ENCODE data around the gene PTPN6. TPM values are rescaled to one million over a fixed set of nuclear protein-coding genes. Genes with fewer than 3 reads are reported as not detected.

The PTPN6 gene
- total RNA-seq, 2 experiments from 2014 or later = 349 to 370 TPM

DNA sequence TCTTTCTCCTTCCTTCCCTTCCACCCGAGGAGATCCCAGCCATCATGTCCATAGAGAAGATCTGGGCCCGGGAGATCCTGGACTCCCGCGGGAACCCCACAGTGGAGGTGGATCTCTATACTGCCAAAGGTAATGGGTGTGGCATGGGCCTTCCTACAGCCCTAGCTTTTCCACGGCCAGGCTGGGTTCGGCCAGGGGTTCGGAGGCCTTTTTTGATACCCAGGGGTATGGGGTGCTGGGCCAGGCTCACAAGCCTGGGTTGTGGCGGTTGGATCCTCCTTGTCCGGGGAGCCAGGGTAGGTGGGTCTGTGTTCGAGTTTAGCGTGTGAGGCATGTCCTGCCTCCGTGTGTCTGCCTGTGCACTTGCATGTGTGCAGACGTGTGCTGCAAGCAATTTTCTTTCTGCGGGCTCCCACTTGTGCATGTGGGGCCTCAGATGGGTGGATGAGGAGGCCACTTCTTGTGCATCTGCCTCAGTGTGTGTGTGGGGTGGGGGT, 35.3 kb upstream of the PTPN6 start:
- Mint-ChIP-seq H3K27me3 (no peaks in the 10 kb centered on the region), H3K36me3 (peaks cover 32% of the 10 kb centered on the region), H3K4me3 (peak overlapping the region; percentile 100), H3K9me3 (no peaks in the 10 kb centered on the region), H3K27ac (peak overlapping the region; percentile 45), H3K4me1 (peaks cover 41% of the 10 kb centered on the region)
- POLR2A ChIA-PET = interaction anchor here (3.7 to 3.9 kb wide), 2 partner anchors 22 to 43 kb away, joined by 17 to 26 read pairs; partner anchors contain the start of gene SPSB2
- ATAC-seq (ENCODE audit: low read depth) (no peak), DNase-seq (no peak)

DNA sequence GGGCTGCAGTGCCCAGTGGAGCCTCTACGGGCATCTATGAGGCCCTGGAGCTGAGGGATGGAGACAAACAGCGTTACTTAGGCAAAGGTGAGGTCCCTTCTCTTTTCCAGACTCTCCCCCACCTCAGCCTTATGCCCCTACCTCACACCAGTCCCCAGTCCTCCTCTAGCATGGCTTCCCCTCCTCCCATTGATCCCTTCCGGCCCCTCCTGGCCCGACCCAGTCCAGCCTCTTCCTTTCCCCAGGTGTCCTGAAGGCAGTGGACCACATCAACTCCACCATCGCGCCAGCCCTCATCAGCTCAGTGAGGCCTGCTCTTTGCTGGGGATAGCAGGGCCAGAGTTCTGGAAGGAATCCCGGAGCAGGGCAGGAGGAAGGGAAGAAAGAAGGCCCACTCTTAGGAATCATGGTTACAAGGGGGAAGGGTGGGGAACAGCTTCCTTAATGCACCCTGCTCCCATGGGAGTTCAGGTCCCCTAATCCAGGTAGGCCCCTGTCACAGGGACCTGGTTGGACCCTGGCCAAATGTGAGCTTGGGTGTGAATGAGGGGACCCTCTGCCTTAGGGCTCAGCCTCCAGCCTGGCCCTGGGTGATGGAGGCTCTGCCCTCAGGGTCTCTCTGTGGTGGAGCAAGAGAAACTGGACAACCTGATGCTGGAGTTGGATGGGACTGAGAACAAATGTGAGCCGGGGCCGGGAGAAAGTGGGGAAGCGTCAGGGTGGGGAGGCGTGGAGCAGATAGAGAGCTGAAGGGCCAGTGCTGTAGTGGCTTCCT, 34.5 kb upstream of the PTPN6 start:
- H3K36me3 Mint-ChIP-seq = peaks cover 32% of the 10 kb centered on the region
- H3K27me3 Mint-ChIP-seq = no peaks in the 10 kb centered on the region
- DNase-seq = no peak
- H3K9me3 Mint-ChIP-seq = no peaks in the 10 kb centered on the region
- H3K4me3 Mint-ChIP-seq = peak overlapping the region; percentile 100
- POLR2A ChIA-PET = interaction anchor here (1.3 to 3.7 kb wide), 2 partner anchors 28 to 44 kb away, joined by 5 to 17 read pairs; partner anchors contain the start of genes C12orf57, RNU7-1 and SPSB2
- peak overlapping the region; percentile 24 for H3K27ac Mint-ChIP-seq
- peaks cover 43% of the 10 kb centered on the region for H3K4me1 Mint-ChIP-seq
- no peak for ATAC-seq (ENCODE audit: low read depth)

DNA sequence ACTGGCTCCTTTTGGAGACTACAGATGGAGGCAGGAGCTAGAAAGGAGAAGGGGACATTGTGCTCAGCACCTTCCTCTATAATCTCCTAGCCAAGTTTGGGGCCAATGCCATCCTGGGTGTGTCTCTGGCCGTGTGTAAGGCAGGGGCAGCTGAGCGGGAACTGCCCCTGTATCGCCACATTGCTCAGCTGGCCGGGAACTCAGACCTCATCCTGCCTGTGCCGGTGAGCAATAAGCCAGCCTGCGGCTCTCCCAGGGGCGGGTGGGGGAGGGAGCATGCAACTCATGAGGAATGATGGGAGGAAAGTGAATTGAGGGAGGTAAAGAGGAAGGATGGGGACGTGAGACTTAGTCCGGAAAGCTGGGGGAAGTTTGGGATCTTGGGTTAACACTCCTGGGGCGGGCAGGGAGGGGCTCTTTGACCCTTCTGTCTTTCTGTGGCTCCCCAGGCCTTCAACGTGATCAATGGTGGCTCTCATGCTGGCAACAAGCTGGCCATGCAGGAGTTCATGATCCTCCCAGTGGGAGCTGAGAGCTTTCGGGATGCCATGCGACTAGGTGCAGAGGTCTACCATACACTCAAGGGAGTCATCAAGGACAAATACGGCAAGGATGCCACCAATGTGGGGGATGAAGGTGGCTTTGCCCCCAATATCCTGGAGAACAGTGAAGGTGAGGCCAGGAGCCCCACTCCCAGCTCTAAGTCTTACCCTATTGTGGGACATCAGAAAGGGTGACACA, 33.5 kb upstream of the PTPN6 start:
- POLR2A ChIA-PET = interaction anchor here (1.3 kb wide), 1 partner anchor 27 kb away, joined by 5 read pairs; the partner anchor contains the start of genes C12orf57 and RNU7-1
- peaks cover 34% of the 10 kb centered on the region for H3K36me3 Mint-ChIP-seq

DNA sequence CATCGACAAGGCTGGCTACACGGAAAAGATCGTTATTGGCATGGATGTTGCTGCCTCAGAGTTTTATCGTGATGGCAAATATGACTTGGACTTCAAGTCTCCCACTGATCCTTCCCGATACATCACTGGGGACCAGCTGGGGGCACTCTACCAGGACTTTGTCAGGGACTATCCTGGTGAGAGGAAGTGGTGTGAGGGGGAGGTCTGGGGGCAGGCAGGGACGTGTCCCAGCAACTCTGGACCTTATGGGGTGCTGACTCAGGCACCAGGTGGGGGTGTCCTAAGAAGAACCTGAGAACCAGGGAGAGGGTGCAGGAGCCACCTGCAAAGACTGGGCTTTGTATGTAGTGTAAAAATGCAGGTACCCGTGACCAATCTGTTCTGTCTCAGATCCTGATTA, 31.6 kb upstream of the PTPN6 start:
- peaks cover 37% of the 10 kb centered on the region for H3K36me3 Mint-ChIP-seq
- H3K4me3 Mint-ChIP-seq = no peak overlapping the region
- DNase-seq (no peak), ATAC-seq (ENCODE audit: low read depth) (no peak)
- H3K9me3 Mint-ChIP-seq = no peaks in the 10 kb centered on the region
- no peaks in the 10 kb centered on the region for H3K27me3 Mint-ChIP-seq
- POLR2A ChIA-PET = interaction anchor here (1.4 kb wide), 1 partner anchor 12 kb away, joined by 3 read pairs; no protein-coding TSS in a partner anchor
- peaks cover 44% of the 10 kb centered on the region for H3K4me1 Mint-ChIP-seq
- H3K27ac Mint-ChIP-seq = peak overlapping the region; percentile 54

More for the DNA sequence above, 33.5 kb upstream of the PTPN6 start:
- ATAC-seq (ENCODE audit: low read depth) (no peak), DNase-seq (no peak)
- Mint-ChIP-seq H3K27ac (no peak overlapping the region), H3K4me1 (peaks cover 45% of the 10 kb centered on the region), H3K9me3 (no peaks in the 10 kb centered on the region), H3K27me3 (no peaks in the 10 kb centered on the region), H3K4me3 (no peak overlapping the region)

DNA sequence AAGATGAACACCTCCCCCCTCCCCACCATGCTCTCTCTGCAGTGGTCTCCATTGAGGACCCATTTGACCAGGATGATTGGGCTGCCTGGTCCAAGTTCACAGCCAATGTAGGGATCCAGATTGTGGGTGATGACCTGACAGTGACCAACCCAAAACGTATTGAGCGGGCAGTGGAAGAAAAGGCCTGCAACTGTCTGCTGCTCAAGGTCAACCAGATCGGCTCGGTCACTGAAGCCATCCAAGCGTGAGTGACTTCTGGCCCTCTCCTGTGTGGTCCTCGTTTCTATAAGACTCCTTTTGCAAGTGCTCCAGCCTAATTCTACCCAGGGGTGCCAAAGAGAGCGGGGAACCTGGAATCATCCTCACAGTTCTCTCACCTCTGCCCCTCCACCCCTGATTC, 29.6 kb upstream of the PTPN6 start:
- H3K27ac Mint-ChIP-seq = no peak overlapping the region
- POLR2A ChIA-PET = interaction anchor here (1.0 to 1.4 kb wide), 2 partner anchors 22 to 54 kb away, joined by 3 read pairs; partner anchors contain the start of genes C12orf57, RNU7-1 and TPI1

DNA sequence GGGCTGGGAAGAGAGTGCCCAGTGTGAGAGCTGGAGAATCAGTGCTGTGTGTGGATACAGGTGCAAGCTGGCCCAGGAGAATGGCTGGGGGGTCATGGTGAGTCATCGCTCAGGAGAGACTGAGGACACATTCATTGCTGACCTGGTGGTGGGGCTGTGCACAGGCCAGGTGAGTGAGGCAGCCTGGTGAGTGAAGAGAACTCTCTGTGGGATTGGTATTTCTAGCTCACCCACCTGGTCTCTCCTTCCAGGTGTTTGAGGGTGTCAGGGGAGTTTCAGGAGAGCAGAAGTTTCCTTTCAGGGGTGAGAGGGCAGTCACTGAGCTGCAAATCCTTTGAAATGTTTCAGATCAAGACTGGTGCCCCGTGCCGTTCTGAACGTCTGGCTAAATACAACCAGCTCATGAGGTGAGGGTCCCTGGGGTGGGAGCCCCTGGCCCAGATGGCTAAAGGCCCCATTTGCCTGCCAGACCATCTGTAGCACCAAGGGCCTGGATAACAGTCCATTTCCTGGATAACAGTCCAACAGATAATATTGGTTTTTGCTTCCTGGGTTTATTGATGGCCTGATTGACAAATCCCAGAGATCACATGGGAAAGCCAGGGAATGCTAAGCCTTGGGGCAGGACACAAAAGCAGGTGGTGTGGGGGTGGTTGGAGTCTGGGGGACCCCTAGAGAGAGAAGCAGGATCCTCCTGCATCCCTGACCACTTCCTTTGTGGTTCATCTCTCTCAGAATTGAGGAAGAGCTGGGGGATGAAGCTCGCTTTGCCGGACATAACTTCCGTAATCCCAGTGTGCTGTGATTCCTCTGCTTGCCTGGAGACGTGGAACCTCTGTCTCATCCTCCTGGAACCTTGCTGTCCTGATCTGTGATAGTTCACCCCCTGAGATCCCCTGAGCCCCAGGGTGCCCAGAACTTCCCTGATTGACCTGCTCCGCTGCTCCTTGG, 28.9 kb upstream of the PTPN6 start:
- POLR2A ChIA-PET = interaction anchor here (1.0 kb wide), 1 partner anchor 21 kb away, joined by 3 read pairs; the partner anchor contains the start of genes C12orf57 and RNU7-1
- Mint-ChIP-seq H3K4me1 (peaks cover 35% of the 10 kb centered on the region), H3K27me3 (no peaks in the 10 kb centered on the region), H3K4me3 (no peak overlapping the region), H3K9me3 (no peaks in the 10 kb centered on the region), H3K36me3 (peaks cover 21% of the 10 kb centered on the region), H3K27ac (peak overlapping the region; percentile 42)
- ATAC-seq (ENCODE audit: low read depth) (no peak), DNase-seq (no peak)

More for the DNA sequence above, 29.6 kb upstream of the PTPN6 start:
- H3K4me3 Mint-ChIP-seq = no peak overlapping the region
- H3K4me1 Mint-ChIP-seq = peaks cover 34% of the 10 kb centered on the region
- peaks cover 28% of the 10 kb centered on the region for H3K36me3 Mint-ChIP-seq
- H3K27me3 Mint-ChIP-seq = no peaks in the 10 kb centered on the region
- no peak for ATAC-seq (ENCODE audit: low read depth)
- DNase-seq = no peak
- H3K9me3 Mint-ChIP-seq = no peaks in the 10 kb centered on the region

DNA sequence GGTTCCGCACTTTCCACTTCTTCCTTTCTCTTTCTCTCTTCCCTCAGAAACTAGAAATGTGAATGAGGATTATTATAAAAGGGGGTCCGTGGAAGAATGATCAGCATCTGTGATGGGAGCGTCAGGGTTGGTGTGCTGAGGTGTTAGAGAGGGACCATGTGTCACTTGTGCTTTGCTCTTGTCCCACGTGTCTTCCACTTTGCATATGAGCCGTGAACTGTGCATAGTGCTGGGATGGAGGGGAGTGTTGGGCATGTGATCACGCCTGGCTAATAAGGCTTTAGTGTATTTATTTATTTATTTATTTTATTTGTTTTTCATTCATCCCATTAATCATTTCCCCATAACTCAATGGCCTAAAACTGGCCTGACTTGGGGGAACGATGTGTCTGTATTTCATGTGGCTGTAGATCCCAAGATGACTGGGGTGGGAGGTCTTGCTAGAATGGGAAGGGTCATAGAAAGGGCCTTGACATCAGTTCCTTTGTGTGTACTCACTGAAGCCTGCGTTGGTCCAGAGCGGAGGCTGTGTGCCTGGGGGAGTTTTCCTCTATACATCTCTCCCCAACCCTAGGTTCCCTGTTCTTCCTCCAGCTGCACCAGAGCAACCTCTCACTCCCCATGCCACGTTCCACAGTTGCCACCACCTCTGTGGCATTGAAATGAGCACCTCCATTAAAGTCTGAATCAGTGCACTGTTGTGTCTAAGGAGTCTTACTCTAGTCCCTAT, 28.0 kb upstream of the PTPN6 start:
- POLR2A ChIA-PET = interaction anchor here (0.6 to 6.7 kb wide), 3 partner anchors 14 to 25 kb away, joined by 3 to 64 read pairs (median 48); partner anchors contain the start of genes C12orf57 and RNU7-1
- no peaks in the 10 kb centered on the region for H3K9me3 Mint-ChIP-seq
- DNase-seq = no peak
- H3K4me1 Mint-ChIP-seq = peaks cover 35% of the 10 kb centered on the region
- H3K36me3 Mint-ChIP-seq = peaks cover 17% of the 10 kb centered on the region
- no peak overlapping the region for H3K4me3 Mint-ChIP-seq
- H3K27ac Mint-ChIP-seq = peak overlapping the region; percentile 2
- no peak for ATAC-seq (ENCODE audit: low read depth)
- no peaks in the 10 kb centered on the region for H3K27me3 Mint-ChIP-seq

DNA sequence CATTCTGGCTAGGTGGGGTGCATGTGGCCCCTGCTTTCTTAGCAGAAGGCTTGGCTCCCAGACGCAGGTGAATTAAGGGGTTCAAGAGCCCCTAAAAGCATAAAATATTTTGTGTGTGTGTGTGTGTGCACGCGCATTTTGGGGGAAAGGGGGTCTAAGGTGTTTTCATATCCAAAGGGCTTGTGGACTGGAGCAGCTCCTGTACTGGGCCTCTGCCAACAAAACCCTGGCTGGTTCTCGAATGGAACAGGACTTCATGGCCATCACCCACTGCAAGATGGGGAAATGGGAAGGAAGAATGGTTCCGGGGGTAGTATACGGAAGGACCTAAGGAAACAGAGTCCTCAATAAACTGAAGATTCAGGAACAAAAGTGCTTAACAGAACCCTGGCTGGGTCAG, 27.3 kb upstream of the PTPN6 start:
- ATAC-seq (ENCODE audit: low read depth) (no peak), DNase-seq (no peak)
- peaks cover 38% of the 10 kb centered on the region for H3K4me1 Mint-ChIP-seq
- POLR2A ChIA-PET = interaction anchor here (0.6 to 6.7 kb wide), 6 partner anchors 13 to 57 kb away, joined by 3 to 64 read pairs (median 8); partner anchors contain the start of genes C12orf57, RNU7-1 and TPI1
- no peaks in the 10 kb centered on the region for H3K9me3 Mint-ChIP-seq
- H3K36me3 Mint-ChIP-seq = peaks cover 17% of the 10 kb centered on the region
- no peak overlapping the region for H3K4me3 Mint-ChIP-seq
- H3K27ac Mint-ChIP-seq = no peak overlapping the region
- H3K27me3 Mint-ChIP-seq = no peaks in the 10 kb centered on the region

DNA sequence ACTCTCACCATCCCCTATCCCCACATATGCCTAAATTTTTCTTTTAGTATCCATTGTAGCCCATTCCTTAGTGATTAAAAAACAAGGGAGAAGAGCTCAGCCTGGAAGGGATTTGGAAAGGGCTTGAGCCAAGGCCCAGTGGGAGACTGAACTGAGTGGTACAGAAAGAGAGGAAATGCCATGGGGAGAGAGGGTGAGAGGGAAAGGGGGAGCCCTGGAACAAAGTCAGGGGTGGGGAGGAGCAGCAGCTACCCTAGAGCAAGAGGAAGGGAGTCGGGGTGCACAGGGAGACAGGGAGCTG, 26.0 kb upstream of the PTPN6 start:
- no peaks in the 10 kb centered on the region for H3K9me3 Mint-ChIP-seq
- H3K4me1 Mint-ChIP-seq = peaks cover 40% of the 10 kb centered on the region
- H3K27ac Mint-ChIP-seq = peak overlapping the region; percentile 38
- ATAC-seq (ENCODE audit: low read depth) (no peak), DNase-seq (no peak)
- POLR2A ChIA-PET = interaction anchor here (1.3 to 6.7 kb wide), 7 partner anchors 11 to 183 kb away, joined by 3 to 64 read pairs (median 6); partner anchors contain the start of genes C12orf57, ENO2, RNU7-1 and TPI1
- no peak overlapping the region for H3K4me3 Mint-ChIP-seq
- no peaks in the 10 kb centered on the region for H3K27me3 Mint-ChIP-seq
- peaks cover 5% of the 10 kb centered on the region for H3K36me3 Mint-ChIP-seq

DNA sequence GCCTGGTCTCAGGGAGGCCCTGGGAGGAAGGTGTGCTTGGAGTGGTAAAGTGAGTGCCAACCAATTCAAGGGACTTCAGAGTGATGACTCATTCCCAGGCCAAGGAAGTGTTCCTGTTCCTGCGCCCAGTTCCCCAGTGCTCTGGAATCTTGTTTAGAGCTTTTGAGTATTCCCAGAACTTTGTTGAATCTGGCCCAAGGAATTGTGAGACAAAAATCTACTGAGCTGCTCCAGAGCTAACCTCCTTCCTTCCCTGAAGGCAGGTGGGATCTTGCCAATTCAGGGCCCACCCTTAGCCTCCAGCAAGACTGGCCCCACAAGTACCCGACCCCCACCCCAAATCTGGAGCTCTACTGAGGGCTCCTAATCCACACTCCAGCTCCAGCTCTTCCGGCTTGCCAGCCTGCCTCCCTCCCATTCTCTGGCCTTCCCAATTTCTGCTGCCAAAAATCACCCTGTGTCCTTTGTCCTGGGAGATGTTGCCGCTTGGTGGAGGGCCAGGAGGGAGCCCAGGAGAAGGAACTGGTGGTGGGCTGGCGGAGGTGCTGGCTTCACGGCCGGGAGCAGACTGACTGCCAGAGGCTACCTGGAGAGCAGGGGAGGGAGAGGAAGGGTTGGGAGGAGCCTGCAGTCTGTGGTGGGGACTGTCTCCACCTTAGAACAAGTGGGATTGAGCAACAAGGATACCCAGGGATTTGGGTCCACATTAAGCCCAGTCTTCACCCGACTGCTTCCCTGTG, 25.4 kb upstream of the PTPN6 start:
- POLR2A ChIA-PET = interaction anchor here (0.7 to 6.7 kb wide), 8 partner anchors 12 to 183 kb away, joined by 3 to 64 read pairs (median 6); partner anchors contain the start of genes C12orf57, ENO2, RNU7-1 and TPI1
- Mint-ChIP-seq H3K4me1 (peaks cover 42% of the 10 kb centered on the region), H3K27me3 (no peaks in the 10 kb centered on the region), H3K4me3 (no peak overlapping the region), H3K9me3 (no peaks in the 10 kb centered on the region), H3K36me3 (peaks cover 5% of the 10 kb centered on the region), H3K27ac (no peak overlapping the region)
- DNase-seq (no peak), ATAC-seq (ENCODE audit: low read depth) (no peak)

DNA sequence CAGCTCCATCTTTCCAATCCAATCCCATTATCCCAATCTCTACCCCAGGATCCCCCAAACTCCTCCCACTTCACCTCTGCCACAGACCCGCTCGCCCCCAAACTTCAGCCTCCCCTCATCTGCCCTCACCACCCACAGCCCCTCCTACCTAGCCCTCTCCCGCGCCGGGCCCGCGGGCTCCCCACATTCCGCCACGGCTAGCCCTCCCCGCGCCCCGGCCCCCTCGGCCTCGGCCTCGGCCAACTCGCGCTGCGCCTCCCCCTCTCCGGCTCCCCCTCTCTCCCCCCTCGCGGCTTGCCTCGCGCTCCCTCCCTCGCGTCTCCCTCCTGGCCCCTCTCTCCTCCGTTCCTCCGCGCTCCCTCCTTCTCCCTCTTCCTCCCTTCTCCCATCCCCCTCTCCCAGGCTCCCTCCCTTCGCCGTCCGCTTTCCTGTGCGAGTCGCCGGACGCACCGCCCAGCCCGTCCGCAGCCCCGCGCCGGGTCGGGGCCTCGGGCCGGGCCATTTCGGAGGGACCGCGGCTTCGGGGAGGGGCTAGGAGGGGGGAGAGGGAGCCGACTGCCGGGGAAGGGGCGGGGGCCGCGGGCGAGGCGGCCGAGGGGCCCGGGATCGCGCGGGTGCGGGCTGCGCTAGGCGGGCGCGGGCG, 23.7 kb upstream of the PTPN6 start, which contains the start of gene ATN1:
Gene ATN1, plus strand, starts transcription at position 581 of the 643 bp plus-strand sequence. CDS start 6,043 bp downstream, outside the sequence.
- ATAC-seq (ENCODE audit: low read depth) = peak; percentile 23
- POLR2A ChIA-PET = interaction anchor here (1.0 to 6.7 kb wide), 6 partner anchors 10 to 37 kb away, joined by 3 to 64 read pairs (median 10); partner anchors contain the start of genes C12orf57 and RNU7-1
- Mint-ChIP-seq H3K27me3 (no peaks in the 10 kb centered on the region), H3K9me3 (no peaks in the 10 kb centered on the region), H3K36me3 (peaks cover 5% of the 10 kb centered on the region), H3K4me1 (peaks cover 47% of the 10 kb centered on the region), H3K27ac (peak within 1 kb of the TSS; percentile 80), H3K4me3 (peak within 1 kb of the TSS; percentile 82)
- peak; percentile 68 for DNase-seq

All from activated naive CD8-positive, alpha-beta T cell treated with anti-CD3 and anti-CD28 coated beads, Interleukin-2, amount 10 ng/mL, durations not matched to agents 7 days and 5 days (primary cell).